MM.1S (cell line): Measurements from ENCODE around the gene SIRPG.

Experiments
- DNase-seq: peaks from one replicate; pipeline ENCODE4 v3.0.0-alpha.2; 2015
- H2AFZ ChIP-seq: fragments of 300-600 bp; sonication (generic); 2 replicates; pipeline ENCODE4 v1.6.0; 2016; ENCODE audit warnings: antibody characterized with exemption, low read length
- H3F3A ChIP-seq: fragments of 300-600 bp; sonication (generic); 2 replicates; pipeline ENCODE4 v1.6.1; 2016; ENCODE audit warnings: mild to moderate bottlenecking, antibody characterized with exemption, low read length, moderate library complexity, mixed read lengths; ENCODE audit not compliant: insufficient read depth
- H3K27ac ChIP-seq: fragments of 300-600 bp; sonication (generic); 2 replicates; pipeline ENCODE4 v1.5.1; 2016; ENCODE audit warnings: mild to moderate bottlenecking, low read length
- H3K27me3 ChIP-seq: fragments of 300-600 bp; sonication (generic); replicated peaks from 2 replicates; pipeline ENCODE4 v1.6.0; 2016; ENCODE audit warnings: low read length; ENCODE audit not compliant: insufficient read depth
- H3K36me3 ChIP-seq: fragments of 300-600 bp; sonication (generic); replicated peaks from 2 replicates; pipeline ENCODE4 v1.6.1; 2016; ENCODE audit warnings: mild to moderate bottlenecking, low read length, mixed read lengths; ENCODE audit not compliant: insufficient read depth
- H3K4me1 ChIP-seq: fragments of 300-600 bp; sonication (generic); 2 replicates; pipeline ENCODE4 v1.6.1; 2016; ENCODE audit warnings: low read length, mixed read lengths
- H3K4me2 ChIP-seq: fragments of 300-600 bp; sonication (generic); 2 replicates; pipeline ENCODE4 v1.6.0; 2016; ENCODE audit warnings: low read depth, low read length
- H3K4me3 ChIP-seq: fragments of 300-600 bp; sonication (generic); 2 replicates; pipeline ENCODE4 v1.5.1; 2016; ENCODE audit warnings: low read length, mixed read lengths
- H3K79me2 ChIP-seq: fragments of 300-600 bp; sonication (generic); 2 replicates; pipeline ENCODE4 v1.6.1; 2016; ENCODE audit warnings: mixed run types, low read length, mixed read lengths
- H3K9ac ChIP-seq: fragments of 300-600 bp; sonication (generic); 2 replicates; pipeline ENCODE4 v1.6.1; 2016; ENCODE audit warnings: low read length, mixed read lengths
- H3K9me2 ChIP-seq: fragments of 300-600 bp; sonication (generic); replicated peaks from 2 replicates; pipeline ENCODE4 v1.6.1; 2016; ENCODE audit warnings: mild to moderate bottlenecking, low read length, mixed read lengths; ENCODE audit not compliant: insufficient read depth
- H3K9me3 ChIP-seq: fragments of 300-600 bp; sonication (generic); replicated peaks from 2 replicates; pipeline ENCODE4 v1.6.1; 2016; ENCODE audit warnings: mild to moderate bottlenecking, low read length, mixed read lengths; ENCODE audit not compliant: insufficient read depth
- H4K20me1 ChIP-seq: fragments of 300-600 bp; sonication (generic); 2 replicates; pipeline ENCODE4 v1.6.1; 2016; ENCODE audit warnings: mild to moderate bottlenecking, low read length, moderate library complexity, mixed read lengths; ENCODE audit not compliant: insufficient read depth
- EZH2 ChIP-seq: fragments of 300-600 bp; sonication (generic); optimal IDR thresholded peaks from 2 replicates; pipeline ENCODE3; 2017; ENCODE audit warnings: low read depth, mild to moderate bottlenecking, antibody characterized with exemption, low read length, mixed read lengths
- EZH2phosphoT487 ChIP-seq: fragments of 300-600 bp; sonication (generic); IDR thresholded peaks from 2 replicates; pipeline ENCODE4 v1.6.1; 2018; ENCODE audit warnings: antibody characterized with exemption, low read length
- TF ChIP-seq, protein P1 (sequence below): fragments of 300-600 bp; sonication (generic); IDR thresholded peaks from 2 replicates; pipeline ENCODE4 v1.5.1; 2016; ENCODE audit warnings: antibody characterized with exemption, low read length, mixed read lengths

Gene SIRPG

DNA sequence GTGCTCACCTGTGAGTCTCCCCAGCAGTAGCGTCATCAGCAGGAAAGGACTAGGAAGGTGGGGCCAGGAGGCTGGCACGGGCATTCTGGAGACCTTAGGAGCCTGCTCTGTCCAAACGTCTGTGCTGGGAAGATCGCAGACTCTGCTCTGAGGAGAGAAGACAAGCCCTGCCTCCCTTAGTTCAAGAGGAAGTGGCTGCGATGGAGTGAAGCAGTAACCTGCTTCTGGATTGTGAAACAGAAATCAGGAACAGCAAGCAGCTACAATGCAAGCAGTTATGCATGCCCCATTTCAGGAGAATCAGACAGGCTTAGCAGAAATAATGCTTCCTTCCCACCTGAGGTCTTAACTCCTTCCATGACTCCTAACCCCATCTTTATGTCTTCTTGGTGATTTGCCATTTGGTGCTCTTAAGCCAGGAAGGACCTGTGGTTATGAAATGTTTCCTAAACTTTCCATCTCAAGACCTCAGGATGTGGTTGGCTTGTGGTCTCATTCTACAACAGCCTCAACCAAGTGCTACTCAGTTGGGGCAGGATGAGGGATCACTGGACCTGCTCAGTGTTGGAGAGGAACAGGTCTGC is 37.6 kb downstream of the SIRPG start, which contains the start of gene SIRPB1:
Gene SIRPB1, minus strand, starts transcription at position 149 of the 584 bp plus-strand sequence. Its CDS starts 65 bp downstream, at position 84.
- Histone ChIP-seq H3K4me1 (peaks cover 20% of the 10 kb centered on the region), H3K9me2 (no peaks in the 10 kb centered on the region), H3K4me3 (no peak within 1 kb of the TSS), H3K36me3 (no peaks in the 10 kb centered on the region), H3K27me3 (no peaks in the 10 kb centered on the region), H3K27ac (no peak within 1 kb of the TSS), H3K9ac (no peak within 1 kb of the TSS), H3K9me3 (no peaks in the 10 kb centered on the region), H2AFZ (no peak within 1 kb of the TSS), H3K4me2 (no peak within 1 kb of the TSS), H4K20me1 (no peaks in the 10 kb centered on the region), H3K79me2 (no peaks in the 10 kb centered on the region), H3F3A (peaks cover 4% of the 10 kb centered on the region; the same call in 1 of the 2 replicates)
- DNase-seq, result no peak
- TF ChIP-seq EZH2, result no peak
- TF ChIP-seq EZH2phosphoT487, result no peak
- TF ChIP-seq, protein P1, sequence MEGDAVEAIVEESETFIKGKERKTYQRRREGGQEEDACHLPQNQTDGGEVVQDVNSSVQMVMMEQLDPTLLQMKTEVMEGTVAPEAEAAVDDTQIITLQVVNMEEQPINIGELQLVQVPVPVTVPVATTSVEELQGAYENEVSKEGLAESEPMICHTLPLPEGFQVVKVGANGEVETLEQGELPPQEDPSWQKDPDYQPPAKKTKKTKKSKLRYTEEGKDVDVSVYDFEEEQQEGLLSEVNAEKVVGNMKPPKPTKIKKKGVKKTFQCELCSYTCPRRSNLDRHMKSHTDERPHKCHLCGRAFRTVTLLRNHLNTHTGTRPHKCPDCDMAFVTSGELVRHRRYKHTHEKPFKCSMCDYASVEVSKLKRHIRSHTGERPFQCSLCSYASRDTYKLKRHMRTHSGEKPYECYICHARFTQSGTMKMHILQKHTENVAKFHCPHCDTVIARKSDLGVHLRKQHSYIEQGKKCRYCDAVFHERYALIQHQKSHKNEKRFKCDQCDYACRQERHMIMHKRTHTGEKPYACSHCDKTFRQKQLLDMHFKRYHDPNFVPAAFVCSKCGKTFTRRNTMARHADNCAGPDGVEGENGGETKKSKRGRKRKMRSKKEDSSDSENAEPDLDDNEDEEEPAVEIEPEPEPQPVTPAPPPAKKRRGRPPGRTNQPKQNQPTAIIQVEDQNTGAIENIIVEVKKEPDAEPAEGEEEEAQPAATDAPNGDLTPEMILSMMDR, result no peak

- no peak overlapping the region for H3K4me2 ChIP-seq
- H3K4me3 ChIP-seq, result no peak overlapping the region
Observed at GRCh38 chr20:1618954-1619540, 38.5 kb downstream of the SIRPG start.

DNA sequence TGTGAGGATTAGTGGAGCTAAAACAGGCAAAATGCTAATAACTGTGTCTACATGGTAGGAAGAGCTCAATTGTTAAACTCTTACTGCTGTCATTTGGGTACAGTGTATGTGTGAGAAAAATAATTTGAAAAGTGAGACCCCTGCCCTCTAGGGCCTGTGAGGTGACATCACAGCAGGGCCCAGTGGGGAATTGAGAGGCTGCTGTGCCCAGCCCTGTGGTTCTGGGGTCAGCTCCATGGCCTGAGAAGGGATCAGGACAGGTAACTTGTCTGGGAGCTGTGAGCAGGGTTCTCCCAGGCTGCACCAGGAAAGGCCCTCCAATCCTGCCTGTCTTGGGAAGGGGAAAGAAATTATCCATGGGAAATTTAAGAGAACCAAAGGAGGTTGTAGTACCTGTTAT is 39.1 kb downstream of the SIRPG start:
- Histone ChIP-seq H3K9me3 (no peaks in the 10 kb centered on the region), H3K9me2 (no peaks in the 10 kb centered on the region), H3K4me3 (no peak overlapping the region), H3K4me2 (no peak overlapping the region), H3K27ac (no peak overlapping the region), H3K4me1 (peaks cover 20% of the 10 kb centered on the region), H3K9ac (no peak overlapping the region), H4K20me1 (no peaks in the 10 kb centered on the region), H3K27me3 (no peaks in the 10 kb centered on the region), H2AFZ (no peak overlapping the region), H3K79me2 (no peaks in the 10 kb centered on the region), H3F3A (peaks cover 4% of the 10 kb centered on the region; the same call in 1 of the 2 replicates), H3K36me3 (no peaks in the 10 kb centered on the region)
- TF ChIP-seq, protein P1, result no peak
- TF ChIP-seq EZH2phosphoT487 (no peak), EZH2 (no peak)
- DNase-seq, result no peak

More at GRCh38 chr20:1618954-1619540, 38.5 kb downstream of the SIRPG start:
- Histone ChIP-seq H3K4me1 (peaks cover 20% of the 10 kb centered on the region), H2AFZ (no peak overlapping the region), H3K79me2 (no peaks in the 10 kb centered on the region), H3K36me3 (no peaks in the 10 kb centered on the region), H3K9me2 (no peaks in the 10 kb centered on the region), H3F3A (peaks cover 4% of the 10 kb centered on the region; the same call in 1 of the 2 replicates), H4K20me1 (no peaks in the 10 kb centered on the region), H3K9me3 (no peaks in the 10 kb centered on the region), H3K9ac (no peak overlapping the region), H3K27me3 (no peaks in the 10 kb centered on the region), H3K27ac (no peak overlapping the region)
- no peak for DNase-seq
- TF ChIP-seq, protein P1, result no peak
- TF ChIP-seq EZH2, result no peak
- TF ChIP-seq EZH2phosphoT487, result no peak
